HG03039 (cell line): Measurements from ENCODE around the gene NXNL1.
A peak's percentile ranks its signal among the peaks of the same experiment; 100 is the strongest.

Source experiments
- ATAC-seq: cut with Tn5 transposase; IDR thresholded peaks from one replicate; pipeline ENCODE4 v1.9.1; 2021; ENCODE audit warnings: mild to moderate bottlenecking, moderate library complexity; ENCODE audit not compliant: unreplicated experiment

Gene NXNL1

GRCh38 chr19:17423429-17424208 is 37.1 kb downstream of the NXNL1 start:
- ATAC-seq = no peak

GRCh38 chr19:17421942-17422341 is 38.8 kb downstream of the NXNL1 start:
- ATAC-seq = no peak

- no peak for ATAC-seq
Measured at GRCh38 chr19:17420475-17420924, 40.2 kb downstream of the NXNL1 start.

GRCh38 chr19:17419621-17420474 is 40.9 kb downstream of the NXNL1 start, which contains the start of gene MVB12A:
MVB12A (plus strand) TSS chr19:17420047; CDS start chr19:17420136, 89 bp downstream.
- peak; percentile 88 for ATAC-seq

- no peak for ATAC-seq
Measured at GRCh38 chr19:17419154-17419620, 41.5 kb downstream of the NXNL1 start.

- ATAC-seq = no peak
Measured at GRCh38 chr19:17418710-17419109, 42.0 kb downstream of the NXNL1 start.

GRCh38 chr19:17415121-17415520 is 45.6 kb downstream of the NXNL1 start:
- no peak for ATAC-seq

GRCh38 chr19:17414097-17414496 is 46.6 kb downstream of the NXNL1 start:
- no peak for ATAC-seq

GRCh38 chr19:17411801-17412200 is 48.9 kb downstream of the NXNL1 start:
- ATAC-seq = no peak

- no peak for ATAC-seq
Measured at GRCh38 chr19:17409990-17410389, 50.7 kb downstream of the NXNL1 start.

- ATAC-seq = no peak
Measured at GRCh38 chr19:17406887-17407196, 53.9 kb downstream of the NXNL1 start.

GRCh38 chr19:17406046-17406886 is 54.5 kb downstream of the NXNL1 start:
- no peak for ATAC-seq
